Cerebellar nuclear complex (tissue), 1 donor: ENCODE measurements around the gene LCT.
"Not testable (repeated sequence)": the region's sequence is repeated elsewhere in the genome, so short reads cannot be mapped to it uniquely, and the experiment has no call there.

ENCODE experiments used
- DNase-seq, 2 experiments: peaks; one replicate each; lab custom pipeline; 2025; lab: John Stamatoyannopoulos, UW

Gene LCT

DNA sequence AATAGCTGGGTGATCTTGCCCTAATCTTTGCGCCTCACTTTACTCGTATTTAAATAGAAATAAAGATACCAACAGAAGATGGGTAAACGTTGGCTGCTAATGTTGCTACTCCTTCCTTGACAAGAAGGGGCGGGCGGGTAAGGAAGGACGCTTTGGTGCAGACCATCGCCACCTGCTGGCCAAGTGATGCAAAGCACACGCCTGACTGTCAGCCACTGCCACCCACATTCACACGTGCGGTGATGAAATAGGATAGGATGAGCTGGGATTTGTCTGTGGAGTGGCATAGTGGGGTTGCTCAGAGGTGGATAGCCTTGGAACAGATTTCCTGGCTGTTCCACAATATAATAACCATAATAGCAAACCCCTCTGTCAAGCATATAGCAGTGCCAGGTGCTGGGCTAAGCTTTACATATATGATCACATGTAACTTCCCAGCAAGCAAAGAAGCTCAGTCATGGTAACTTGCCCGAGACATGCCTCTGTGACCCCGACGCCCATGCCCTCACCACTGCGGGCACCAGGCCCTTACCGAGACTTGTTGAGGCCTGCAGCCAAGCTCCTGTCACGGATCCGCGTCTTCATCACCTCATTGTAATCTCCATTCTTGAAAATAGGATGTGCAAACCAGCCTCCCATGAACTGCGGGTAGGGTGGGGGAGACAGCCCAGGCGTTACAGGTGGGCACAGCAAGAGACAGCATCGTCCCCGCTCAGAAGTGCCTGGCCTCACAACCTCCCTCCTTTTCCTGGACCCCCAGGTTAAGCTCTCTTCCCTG is 39.3 kb downstream of the LCT start:
- DNase-seq: no peak

DNA sequence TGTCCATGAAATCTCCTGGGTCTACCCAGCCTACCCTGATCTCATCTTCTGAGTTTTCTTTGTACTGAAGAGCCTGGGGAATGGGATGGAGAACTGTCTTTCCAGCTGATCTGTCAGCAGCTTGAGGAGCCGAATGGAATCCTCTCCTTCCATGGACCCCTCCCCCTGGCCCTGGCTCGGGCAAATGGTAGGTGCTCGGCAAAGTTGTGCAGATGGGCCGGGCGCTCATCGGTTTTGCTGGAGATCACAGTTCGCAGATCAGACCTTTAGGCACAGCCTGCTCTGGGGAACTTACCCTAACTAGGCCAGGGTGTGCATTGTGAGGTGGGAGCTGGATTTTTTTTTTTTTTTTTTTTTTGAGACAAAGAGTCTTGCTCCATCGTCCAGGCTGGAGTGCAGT is 40.4 kb downstream of the LCT start:
- no peak for DNase-seq

DNA sequence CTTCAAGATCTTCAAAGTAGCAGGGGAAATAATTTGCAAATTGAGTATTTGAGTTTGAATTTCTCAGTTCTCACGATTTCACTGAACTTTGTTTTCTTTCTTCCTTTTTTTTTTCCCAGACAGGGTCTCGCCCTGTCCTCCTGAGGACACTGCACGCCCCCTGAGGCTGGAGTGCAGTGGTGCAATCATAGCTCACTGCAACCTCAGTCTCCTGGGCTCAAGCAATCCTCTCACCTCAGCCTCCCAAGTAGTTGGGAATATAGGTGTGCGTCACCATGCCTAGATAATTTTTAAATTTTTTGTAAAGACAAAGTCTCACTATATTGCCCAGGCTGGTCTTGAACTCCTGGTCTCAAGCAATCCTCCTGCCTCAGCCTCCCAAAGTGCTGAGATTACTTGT is 41.3 kb downstream of the LCT start:
- not testable (repeated sequence) for DNase-seq

DNA sequence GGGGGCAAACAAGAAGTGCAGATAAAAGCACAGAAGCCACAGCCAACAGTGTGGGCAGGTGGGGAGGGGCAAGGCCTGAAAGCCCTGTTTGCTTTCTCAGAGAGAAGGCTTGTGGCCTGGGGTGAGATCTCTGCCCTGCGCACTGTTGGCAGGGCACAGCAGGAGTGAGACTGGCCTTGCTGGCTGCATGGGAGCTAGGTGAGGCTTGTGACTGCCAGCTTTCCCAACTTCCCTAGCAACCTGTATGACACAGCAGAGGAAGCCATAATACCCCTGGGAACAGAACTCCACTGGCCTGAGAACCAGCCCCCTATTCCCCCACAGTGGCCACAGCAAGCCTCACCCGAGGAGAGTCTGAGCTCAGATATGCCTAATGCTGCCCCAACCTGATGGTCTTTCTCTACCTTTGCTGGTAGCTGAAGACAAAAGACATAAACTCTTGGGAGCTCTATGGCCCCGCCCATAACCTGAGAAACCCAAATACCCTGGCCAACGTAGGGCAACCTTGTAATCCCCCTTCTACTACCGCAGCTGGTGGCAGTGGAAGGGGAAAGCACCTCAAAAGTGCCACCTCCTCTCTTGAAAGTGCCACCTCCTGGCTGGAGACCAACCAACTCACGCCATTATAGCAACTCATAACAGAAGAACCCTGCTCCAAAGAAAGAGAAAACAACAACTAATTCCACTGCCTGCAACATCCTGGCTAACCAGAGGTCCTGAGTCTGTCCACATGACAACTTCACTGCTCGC is 44.4 kb downstream of the LCT start:
- DNase-seq: no peak

DNA sequence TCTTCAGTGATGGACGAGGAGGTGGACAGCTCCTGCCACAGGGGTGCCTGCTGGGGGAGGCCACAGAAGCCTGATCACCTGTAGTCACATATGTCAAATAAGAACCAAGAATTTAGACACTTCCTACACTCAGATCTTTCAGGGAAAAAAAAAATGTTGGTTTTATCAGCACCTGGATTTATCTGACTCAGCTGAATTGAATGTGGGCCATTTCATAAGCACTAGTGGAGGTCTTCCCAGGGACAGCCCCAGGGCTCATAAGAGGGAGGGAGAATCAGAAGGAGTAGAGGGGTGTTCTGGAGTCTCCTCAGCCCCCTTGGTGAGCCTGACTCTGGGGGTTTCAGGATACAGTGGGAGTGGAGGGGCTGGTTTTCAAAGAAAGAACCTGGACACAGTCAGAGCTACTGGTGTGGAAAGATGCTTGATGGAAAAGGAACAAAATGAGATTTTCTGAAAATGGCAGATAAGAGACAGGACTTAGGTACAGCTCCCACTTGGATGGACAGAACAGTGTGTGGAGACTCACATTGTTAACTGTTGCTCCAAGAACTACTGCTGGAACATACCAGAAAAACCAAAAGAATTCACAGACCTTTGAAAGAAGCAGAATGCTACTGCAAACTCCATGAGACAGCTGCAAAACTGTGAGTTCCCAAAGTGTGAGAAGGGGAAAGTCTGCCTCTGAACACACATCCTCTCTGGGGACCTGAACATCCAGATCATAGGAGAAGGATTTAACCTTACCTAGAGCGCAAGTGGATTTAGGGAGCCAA is 45.4 kb downstream of the LCT start:
- DNase-seq: no peak

DNA sequence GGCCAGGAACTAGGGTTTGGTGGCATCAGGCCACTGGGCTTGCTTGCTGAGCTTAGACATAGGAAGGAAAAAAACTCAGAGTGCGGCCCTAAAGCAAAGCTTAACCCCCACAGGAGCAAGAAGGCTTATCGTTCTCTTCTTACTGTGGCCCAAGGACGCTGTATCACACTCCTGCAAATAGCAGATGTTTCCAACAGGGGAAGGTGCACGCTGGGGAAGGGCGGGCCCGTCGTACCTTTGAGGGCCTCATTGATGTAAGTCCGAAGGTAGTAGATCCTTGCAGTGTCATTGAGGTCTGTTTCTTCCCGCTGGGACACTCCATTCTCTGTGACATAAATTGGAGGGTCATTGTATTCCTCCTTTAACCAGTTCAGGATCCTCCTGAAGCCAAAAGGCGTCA is 46.6 kb downstream of the LCT start:
- no peak for DNase-seq

DNA sequence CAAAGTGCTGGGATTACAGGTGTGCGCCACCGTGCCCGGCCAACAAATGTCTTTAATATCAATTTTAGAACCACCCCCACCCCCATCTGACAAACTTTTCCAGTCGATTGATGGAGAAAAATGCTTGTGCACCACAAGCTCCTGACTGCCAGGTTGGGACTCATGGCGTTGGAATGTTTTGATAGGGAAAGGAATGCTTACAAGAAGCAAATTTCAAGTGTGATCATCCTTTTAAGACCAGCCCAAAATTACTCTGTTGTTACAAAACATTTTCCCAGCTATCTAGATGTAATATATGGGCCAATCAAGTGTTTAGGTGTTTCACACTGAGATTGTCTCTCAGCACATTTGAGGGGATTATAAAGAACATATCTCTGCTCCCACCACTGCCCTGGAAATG is 50.2 kb downstream of the LCT start:
- no peak for DNase-seq

DNA sequence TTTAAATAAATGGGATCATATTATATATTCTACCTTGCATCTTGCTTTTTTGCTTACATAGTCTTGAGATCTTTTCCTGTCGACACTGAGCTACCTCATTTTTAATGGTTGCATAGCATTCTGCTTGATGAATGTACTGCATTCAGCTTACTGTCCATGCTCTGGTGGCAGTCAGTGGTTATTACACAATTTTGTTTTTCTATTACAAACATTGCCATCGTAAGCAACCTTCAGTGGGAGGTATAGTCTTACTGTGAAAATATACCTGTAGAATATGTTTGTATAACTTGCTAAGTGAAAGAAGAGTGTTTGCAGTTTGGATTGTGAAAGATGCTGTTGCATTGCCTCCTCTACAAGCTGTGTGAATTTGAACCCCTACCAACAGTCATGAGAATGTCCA is 52.0 kb downstream of the LCT start:
- DNase-seq: no peak

DNA sequence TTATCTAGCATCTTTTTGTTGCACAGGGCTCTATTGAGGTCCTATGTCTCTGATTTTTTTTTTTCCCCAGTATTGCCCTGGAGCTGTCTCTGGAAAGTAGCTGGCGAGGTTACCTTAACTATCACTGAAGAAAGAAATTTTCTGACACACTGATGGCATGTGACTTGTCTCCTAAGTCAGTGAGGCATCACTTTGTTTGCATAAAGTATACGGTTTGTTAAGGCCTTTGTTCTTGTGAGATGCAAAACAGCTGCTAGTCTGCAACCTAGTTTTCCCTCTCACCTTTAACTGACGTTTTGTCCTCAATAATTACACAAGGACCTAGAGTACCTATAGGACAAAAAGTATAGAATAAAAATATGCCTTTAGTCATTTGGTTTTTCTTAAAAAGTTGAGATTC is 53.5 kb downstream of the LCT start:
- DNase-seq: no peak

DNA sequence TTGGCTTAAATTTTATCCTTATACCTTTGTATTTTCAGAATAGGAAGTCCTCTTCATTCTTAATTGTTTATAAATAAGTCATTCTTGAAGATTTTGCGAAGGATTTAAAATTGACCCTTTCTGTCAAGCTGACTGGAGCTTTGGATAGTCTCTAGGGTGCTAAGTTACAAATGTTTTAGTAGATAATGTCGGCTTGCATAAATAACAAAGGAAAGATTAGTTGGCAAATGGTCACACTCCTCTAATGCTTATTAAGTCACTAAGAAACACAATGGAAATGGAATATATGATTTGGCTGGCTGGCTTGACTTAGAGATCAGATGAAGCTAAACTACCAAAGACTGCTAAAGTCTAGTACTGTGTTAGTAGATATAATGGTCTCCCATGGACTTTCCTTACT is 54.8 kb downstream of the LCT start:
- no peak for DNase-seq

DNA sequence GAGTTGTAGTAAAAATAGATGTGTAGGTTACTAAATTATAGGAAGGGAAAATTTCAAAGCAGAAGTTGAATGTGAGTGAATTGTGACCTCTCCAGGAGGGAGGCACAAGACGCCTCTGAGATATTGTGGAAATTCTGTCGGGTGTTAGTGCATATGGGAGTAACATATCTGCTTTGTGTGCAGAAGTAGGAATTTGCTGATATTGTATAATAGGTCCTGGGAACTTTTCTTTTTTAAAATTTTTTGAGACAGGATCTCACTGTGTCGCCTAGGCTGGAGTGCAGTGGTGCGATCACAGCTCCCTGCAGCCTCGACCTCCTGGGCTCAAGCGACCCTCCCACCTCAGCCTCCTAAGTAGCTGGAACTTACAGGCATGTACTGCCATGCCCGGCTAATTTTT is 60.6 kb downstream of the LCT start:
- DNase-seq: no peak

DNA sequence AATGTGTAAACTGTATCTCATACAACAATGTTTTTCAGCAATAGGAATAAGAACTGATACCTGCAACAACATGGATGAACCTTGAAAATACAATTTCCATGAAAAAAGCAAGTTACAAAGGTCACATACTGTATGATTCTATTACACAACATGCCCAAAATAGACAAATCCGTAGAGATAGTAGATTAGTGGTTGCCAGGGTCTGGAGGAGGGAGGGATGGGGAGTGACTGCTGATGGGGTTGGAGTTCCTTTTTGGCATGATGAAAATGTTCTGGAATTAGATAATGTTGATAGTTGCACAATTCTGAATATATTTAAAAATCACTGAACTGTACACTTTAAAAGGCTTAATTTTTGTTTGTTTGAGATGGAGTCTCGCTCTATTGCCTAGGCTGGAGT is 61.6 kb downstream of the LCT start:
- DNase-seq: no peak

DNA sequence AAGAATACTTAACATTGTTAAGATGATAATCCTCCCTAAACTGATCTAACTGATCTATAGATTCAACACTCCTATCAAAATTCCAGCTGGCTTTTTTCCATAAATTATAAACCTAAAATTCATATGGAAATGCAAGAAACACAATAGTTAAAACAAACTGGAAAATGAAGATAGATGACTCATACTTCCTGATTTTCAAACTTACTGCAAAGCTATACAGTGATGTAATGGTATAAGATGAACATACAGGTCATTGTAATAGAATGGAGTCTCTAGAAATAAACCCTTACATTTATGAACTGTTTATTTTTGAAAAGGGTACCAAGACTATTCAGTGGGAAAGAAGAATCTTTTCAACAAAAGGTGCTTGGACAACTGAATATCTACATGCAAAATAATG is 63.1 kb downstream of the LCT start:
- DNase-seq: no peak

DNA sequence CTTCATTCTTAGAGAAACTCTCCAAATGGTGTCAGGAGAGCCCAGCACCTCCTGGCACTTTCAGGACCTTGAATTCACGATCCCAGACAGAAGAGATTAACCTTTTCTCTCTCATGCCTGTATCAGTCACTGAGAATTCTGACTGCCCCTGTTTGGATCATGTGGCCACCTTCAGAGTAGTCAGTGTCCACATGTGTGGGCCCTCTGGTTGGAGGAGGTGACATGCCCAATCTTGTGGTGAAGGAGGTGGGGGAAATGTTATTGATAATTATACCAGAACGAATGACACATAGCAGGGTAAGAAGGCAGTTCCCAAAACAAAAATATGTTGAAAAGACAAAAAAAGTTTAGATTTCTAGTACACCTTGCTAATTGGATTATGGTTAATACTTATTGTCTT is 63.7 kb downstream of the LCT start:
- DNase-seq: no peak

DNA sequence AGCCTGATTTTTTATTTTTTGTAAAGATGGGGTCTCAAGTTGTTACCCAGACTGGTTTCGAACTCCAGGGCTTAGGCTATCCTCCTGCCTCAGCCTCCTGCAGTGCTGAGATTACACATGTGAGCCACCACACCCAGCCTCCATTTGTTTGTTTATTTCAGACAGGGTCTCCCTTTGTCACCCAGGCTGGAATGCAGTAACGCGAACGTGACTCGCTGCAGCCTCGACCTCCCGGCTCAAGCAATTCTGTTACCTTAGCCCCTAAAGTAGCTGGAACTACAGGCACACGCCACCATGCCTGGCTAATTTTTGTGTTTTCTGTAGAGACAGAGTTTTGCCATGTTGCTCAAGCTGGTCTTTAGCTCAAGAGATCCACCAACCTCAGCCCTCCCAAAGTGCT is 68.1 kb downstream of the LCT start:
- no peak for DNase-seq

DNA sequence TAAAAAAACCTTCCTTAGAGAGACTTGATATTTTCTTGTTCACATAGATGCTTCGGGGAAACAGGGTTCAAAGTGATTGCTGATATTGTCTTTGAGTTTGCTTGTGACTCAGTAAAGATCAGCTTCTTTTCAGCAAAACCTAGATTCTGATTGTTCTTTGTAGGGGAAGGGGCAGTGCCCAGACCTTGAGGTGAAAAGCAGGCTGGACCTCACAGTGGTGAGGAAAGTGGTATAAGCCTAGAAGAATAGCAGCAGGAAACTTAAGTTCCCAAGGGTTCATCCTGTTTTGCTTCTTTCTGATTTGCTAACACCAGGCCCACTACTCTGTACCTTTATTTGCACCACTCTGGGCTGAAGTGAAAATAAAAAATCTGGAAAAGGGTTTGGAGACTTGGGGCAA is 74.5 kb downstream of the LCT start:
- DNase-seq: no peak

DNA sequence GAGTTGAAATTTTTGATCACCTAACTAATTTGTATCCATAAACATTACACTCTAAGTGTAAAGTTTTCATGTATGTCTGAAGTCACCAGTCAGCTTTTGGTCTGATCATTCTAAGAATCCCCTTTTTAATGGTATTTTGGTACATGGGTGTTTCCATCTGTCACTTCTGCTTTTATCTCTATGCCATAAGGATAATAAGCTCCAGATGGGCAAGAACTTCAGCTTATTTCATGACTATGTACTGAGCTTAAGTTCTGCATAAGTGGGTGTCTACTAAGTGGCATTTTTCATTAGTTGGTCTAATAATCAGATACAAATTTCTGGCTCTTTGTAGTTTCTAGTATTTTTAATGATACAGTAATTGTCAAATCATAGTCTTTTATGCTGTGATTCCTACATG is 75.0 kb downstream of the LCT start:
- no peak for DNase-seq

DNA sequence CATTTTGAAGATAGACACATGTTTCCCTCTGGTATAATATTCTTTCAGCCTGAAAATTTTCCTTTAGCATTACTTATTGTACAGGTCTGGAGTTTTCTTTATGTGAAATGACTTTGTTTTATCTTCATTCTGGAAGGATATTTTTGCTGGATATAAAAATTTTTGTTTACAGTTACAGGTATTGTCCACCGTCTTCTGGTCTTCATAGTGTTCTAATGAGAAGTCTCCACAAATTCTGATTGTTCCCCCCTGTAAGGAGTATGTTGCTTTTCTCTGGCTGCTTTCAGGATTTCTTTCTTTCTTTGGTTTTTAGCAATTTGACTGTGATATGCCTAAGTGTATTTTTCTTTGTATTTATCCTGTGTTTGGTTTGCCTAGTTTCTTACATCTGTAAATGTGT is 80.3 kb downstream of the LCT start:
- DNase-seq: no peak

DNA sequence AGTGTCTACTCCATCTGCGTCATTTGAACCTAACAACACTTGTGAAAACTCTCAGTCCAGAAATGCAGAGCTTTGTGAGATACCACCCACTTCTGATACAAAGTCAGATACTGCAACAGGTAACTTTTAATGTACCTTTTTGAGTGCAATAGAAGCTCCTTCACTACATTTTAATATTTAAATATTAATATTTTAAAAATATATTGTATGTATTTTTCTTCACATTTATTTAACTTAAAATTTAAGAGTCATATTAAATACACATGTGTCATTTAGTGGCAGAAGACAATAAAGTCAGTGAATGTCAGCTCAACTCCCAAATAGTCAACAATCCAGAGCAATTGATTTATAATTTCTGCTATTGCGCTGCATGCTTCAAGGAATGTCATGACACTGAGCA is 81.4 kb downstream of the LCT start:
- DNase-seq: no peak

DNA sequence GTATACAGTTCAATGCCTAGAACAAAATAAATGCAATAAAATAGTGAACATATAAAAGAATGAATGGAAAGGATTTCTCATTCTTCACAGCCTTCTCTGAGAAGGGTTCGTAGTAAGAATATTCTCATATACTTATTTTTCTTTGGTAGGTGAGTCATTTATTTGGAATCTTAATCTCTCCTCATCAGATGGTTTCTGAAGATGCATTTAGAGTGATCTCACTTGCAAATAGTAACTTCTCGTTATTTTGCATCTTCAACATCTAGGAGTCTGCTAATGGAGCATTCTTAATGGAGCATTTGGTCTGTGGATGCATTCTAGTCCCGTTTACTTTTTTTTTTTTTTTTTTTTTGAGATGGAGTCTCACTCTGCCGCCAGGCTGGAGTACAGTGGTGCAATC is 91.4 kb downstream of the LCT start:
- no peak for DNase-seq

DNA sequence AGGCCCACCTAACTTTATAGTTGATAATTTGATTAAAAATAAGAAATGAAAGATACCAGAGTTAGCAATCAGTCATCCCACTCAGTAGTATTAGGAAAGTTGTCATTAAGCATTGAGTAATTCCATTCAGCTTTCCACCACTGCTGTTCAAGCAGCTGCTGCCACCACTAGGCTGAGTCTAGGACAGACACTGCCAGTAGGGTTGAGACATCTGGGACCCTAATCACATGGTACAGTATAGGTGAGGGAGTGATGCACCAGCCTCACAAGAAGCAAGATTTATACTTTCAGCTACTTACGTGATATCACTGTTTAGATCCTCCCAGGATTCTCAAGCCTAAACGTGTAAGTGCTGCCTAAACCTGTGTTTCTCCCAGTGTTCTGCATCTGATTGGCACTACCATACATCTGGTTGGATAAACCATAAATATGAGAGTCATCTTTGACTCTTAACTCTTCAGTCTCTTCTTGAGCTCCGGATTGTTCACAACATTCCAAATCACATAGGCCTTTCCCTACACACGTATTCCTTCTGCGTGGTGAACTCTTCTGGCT is 92.1 kb downstream of the LCT start:
- no peak for DNase-seq

DNA sequence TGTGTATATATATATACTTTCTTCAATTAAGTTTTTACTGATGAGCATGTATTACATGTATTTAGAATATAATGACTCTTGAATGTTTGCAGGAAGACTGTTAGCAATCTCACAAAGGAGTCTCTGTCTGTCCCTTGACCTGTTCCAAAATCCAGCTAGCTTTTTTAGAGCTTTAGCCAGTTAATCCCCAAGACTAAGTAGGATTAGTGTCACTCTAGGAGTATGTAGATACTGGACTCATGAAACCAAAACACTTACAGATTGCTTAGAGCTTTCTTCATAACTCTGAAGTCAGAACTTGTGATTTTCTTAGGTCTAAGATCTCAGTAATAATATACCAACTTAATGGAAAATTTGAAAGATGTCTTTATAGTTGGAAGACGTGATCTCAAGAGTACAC is 93.1 kb downstream of the LCT start:
- DNase-seq: no peak

DNA sequence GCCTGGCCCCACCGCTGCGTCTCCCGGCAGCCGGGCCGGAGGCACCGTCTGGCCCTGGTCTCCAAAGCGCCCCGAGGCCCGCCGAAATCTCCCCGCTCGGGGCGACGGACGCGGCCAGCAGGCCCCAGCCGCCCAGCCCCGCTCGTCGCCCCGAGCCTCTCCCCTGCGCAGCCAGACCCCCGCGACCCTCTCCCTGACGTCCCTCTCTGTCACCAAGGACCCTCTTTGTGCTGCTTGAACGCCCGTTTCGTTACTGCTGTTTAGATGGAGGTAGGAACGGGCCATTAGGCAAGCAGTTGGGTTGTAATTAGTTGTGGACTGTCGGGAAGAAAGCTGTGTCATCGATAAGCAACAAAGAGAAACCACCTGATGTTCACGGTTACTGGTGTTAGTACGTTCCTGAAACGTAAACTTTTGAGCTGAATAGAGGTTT is 94.6 kb downstream of the LCT start:
- no peak for DNase-seq
